Stimulated activated CD4-positive, alpha-beta T cell treated with anti-CD3 and anti-CD28 coated beads, Interleukin-1b, Interleukin-23, amount 100 ng/mL, for 1 hour (primary cell): Measurements from ENCODE around the gene AATK.

Experiments
- DNase-seq, 2 donors: peaks; one replicate each; pipeline ENCODE4 v3.0.0-alpha.2; 2020; ENCODE audit warnings: low read depth in 2 of 2

Gene AATK

DNA sequence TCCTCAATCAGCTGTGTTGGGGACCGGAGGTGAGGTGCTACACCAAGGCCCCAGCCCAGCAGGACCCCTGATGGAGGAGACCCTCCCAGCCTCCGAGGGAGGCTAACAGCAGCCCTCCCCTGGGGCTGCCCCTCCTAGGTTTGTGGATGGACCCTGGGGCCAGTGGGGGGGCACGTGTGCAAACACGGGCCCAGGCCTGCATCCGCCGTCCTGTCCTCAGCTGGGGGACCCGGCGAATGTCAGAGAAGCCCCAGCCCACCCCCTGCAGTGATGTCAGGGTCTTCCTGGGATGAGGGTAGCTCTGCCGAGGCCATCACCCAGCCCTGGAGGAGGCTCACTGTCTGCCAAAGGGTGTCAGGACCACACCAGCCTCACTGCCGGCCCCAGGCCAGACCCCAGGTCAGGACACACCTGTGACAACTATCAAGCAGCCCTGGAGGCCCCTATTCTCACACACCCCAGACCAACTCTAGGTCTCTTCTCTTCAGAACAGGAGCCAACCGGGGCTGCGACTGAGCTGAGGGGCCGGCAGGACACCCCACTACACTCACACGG is 30.0 kb upstream of the AATK start:
- DNase-seq = no peak

DNA sequence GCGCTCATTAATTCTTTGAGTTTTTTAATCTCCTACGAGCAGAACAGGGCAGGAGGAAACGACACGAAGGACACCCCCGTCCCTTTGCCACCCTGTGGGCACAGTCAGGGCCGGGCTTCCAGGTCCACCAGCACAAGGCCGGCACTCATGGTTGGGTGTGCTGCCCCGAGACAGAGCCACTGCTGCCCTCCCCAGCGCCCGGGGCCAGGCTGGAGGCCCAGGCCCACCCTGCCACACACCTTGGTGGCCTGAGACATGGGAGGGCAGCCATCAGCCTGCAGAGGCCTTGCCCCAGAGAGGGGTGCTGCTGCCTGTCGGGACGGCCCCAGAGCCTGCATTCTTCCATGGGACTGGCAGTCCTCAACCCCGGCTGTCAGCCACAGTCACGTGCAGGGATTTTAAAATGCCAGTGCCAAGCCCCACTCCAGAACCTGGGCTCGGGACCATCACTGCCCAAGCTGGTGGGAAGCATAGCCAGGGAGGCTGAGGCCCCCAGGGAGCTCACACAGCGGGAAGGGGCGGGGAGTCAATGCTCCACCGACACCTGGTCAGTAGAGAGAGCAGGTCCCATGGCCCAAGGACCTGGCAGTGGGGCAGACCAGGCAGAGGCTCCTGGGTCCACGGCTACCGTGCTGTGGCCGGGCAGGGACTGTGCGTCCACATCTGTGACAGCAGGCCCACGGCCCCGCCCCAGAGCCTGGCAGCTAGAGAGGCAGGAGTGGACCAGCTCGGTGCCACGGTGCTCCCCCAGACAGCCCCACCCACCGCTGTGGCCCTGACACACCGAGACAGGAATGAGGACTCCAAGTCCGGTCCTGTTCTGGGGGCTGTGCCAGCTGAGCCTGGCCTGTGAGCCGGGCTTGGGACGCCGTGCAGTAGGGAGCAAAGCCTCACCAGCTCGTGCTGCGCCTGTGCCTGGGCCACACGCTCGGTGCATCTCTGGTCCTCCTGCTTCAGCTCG is 29.2 kb upstream of the AATK start:
- DNase-seq = no peak

DNA sequence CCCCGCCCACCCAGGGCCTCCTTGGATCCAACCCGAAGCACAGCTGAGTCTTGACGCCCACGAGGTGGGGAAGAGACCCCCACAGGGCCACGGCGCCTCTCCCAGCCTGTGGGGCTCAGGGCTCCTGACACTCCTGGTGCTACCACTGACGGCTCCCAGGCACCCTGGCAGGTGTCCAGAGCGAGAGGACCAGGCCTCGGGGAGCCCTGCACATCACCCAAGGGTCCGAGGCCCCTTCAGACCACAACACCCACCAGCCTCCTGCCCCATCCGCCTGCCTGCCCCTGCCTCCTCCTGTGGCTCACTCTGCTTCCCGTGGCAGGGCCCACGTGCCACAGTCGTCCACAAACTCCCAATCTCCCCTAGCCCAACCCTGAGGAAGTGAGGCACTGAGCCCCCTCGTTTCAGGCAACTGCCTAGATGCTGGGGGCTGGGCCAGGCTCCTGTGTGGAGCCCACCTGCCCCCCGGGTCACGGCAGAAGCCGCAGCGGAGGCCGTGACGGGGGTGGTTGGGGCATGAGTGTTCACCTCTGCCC is 28.3 kb upstream of the AATK start:
- DNase-seq = no peak

DNA sequence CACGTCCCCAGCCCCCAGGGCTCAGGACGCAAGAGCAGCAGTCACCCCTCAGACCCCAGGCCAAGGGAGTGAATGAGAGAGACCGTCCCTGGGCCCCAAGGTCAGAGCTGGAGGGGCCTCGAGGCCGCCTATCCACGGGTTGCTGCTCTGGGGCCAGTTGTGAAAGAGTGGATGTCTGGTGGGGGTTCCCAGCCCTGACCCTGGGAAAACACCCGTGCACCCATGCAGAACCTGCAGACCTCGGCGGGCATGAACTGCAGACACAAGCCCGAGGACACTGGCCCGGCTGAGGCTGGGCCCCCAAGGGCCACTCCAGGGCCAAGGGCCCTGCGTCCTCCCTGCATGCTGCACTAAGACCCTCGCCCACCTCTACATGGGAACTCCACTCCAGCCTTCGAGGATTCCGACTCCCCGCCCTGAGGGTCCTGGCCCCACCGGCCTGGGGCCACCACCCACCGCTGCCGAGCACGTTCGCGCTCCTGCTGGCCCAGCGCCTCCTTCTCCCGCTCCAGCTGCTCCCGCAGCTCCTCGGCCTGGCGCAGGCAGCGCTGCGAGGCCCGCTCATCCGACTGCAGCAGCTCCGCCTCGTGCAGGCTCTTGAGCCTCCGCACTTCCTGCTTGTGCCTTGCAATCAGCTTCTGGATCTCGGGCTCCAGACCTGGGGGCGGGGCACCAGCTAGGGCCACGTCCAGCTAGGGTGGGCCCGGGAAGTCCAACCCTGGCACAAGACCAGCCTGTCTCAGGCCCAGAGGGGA is 27.6 kb upstream of the AATK start:
- DNase-seq = no peak

DNA sequence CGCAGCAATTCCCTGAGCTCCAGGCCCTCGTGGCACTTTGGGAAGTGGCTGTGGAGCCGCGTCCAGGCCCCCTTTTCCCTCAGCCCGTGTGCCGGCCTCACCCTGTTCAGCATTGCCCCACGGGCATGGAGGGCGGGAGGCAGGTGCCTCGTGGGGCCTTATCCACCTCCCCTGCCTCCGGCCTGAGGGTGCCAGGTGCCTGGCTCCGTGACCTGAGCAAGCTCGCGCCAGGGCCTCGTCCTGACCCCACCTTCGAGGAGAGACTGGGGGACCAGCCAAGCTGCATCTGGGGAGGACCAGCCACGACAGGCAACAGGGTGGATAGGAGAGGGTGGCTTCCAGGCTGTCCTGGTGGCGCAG is 27.0 kb upstream of the AATK start:
- DNase-seq = no peak

DNA sequence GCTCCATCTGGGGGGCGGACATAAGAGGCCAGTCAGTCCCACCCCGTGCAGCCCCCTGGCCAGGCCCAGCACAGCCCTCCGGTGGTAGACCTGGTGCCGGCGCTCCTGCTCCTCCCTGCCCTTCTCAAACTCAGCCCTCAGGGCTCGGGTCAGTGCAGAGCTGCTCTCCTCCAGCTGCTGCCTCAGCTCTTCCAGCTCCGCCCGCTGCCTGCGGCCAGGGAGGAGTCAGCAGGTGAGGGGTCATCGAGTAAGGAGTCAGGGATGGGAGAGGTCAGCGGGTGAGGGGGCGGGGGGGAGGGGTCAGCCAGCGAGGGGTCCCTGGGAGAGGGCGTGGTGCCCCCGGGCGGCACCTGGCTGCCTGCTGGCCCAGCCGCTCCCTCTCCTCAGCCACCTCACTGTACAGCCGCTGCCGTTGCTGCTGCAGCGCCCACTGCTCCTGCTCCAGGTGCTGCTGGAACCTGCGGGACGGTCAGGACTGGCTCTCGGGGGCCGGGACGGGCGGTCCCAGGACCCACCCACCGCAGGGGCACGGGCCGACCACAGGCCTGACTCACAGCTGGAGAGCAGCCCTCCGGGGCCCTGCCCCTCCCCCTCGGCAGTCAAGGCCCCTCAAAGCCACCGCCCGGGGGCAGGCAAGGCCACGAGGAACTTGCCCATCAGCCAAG is 26.5 kb upstream of the AATK start:
- DNase-seq = no peak

DNA sequence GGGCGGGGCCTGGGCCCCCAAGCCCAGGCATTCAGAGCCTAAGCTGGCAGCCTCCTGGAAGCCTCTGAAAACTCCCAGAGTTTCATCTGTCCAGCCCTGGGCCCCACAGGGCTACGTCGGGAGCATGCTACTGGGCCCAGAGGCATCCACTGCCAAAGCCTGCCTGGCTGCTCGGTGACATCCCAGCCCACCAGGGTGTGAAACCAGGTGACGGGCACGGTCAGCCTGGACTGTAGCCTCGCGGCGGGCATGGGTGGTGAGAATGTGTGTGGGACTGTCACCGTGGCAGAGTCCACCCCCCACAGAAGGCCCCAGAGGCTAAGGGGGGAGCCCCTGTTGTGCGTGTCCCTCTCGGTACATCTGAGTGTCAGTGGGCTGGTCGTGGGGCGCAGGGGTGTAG is 25.6 kb upstream of the AATK start:
- DNase-seq = no peak

DNA sequence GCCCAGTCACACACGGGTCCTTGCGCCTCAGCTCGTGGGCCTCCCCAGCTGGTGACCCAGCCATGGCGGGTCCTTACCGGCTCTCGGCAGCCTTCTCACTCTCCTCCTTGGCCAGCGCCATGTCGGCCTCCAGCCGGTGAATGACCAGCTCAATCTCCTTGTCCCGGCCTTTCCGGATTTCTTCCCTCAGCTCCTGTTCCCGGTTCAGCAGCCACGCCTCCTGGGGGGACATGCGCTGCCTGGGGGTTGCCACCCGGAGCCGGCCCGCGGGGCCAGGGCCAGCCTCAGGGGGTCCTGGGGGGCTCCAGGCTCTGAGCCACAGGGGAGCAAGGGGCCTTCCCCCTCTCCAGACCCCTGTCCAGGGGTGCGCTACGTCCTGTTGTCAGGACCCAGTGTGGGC is 25.1 kb upstream of the AATK start:
- no peak for DNase-seq

DNA sequence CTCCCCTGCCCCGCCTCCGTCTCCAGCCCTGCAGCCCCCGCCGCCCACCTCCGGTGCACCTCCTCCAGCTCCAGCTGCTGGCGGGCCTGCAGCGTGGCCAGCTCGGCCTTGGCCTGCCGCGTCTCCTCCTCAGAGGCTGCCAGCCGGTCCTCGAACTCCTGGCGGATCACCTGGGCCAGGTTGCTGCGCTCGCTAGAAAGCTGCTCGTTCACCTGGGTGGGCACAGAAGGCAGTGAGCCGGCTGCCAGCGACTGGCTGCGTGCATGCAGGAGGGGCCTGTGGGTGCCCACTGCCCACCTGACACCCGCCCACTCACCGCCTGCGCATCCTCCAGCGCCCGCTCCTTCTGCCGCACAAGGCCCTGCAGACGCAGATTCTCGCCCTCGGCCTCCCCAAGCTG is 24.6 kb upstream of the AATK start:
- DNase-seq = no peak

DNA sequence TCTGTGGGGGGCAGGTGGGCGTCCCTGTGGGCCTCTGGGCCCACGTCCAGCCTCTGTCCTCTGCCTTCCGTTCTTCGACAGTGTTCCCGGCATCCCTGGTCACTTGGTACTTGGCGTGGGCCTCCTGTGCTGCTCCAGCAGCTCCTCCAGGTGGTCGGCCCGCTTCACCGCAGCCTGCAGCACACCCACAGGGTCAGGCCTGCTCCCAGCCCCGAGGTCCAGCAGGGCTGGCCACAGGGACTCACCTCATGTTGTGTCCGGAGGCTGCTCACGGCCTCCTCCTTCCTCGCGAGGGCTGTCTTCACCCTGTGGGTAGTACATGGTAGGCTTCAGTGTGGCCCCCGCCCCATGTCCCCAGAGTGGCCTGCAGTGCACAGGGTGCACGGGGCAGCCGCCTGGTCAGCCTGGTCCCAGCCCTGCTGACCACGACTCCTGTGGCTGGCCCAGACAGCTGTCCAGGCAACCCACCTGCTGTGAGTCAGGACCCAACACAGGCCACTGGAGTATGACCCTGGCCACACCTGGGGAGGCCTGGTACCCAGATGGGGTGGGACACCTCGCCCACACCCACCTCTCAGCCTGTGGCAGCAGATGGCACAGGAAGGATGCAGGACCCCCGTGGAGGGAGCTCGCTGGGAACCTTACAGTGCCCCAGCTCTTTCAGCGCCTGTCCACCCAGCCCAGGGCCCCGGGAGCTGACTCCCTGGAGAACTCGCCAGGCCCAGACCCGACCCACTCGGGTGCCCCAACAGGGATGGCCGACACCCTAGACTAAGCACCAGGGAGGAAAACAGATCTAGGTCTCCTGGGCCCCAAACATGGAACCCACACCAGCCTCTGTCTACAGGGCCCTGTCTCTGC is 23.9 kb upstream of the AATK start:
- no peak for DNase-seq

DNA sequence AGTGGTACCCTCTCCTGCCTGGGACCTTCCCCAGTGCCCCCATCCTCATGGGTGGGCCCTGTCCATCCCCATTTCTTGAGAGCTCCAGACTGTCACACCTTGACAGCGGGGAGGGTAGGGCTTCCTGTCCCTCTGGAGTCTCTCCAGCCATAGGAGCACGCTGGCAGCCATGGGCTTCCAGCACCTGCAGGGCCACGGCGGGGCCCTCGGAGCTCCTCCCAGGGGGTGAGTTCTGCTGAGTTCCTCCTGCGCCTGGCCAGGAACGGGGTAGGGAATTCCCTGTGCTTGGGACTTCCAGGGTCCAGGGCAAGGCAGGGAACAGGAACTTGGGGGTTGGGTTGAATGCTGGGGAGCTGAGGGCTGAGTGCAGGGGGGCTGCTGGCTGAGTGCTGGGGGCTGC is 23.0 kb upstream of the AATK start:
- DNase-seq = no peak

DNA sequence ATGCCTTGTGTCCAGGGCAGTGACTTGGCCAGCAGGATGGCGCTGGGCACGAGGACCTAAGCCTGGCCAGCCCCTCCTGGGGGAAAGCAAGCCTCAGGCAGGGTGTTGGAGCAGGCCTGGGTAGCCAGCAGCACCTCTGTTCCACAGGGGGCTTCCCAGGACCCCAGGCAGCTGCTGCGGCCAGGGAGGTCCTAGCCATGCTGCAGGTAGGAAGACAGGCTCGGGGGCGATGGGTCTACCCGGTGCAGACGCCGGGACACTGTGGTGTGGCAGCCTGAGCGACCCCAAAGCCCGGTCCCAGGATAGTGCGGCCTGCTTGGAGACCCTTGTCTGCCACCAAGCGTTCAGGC is 22.4 kb upstream of the AATK start:
- no peak for DNase-seq

DNA sequence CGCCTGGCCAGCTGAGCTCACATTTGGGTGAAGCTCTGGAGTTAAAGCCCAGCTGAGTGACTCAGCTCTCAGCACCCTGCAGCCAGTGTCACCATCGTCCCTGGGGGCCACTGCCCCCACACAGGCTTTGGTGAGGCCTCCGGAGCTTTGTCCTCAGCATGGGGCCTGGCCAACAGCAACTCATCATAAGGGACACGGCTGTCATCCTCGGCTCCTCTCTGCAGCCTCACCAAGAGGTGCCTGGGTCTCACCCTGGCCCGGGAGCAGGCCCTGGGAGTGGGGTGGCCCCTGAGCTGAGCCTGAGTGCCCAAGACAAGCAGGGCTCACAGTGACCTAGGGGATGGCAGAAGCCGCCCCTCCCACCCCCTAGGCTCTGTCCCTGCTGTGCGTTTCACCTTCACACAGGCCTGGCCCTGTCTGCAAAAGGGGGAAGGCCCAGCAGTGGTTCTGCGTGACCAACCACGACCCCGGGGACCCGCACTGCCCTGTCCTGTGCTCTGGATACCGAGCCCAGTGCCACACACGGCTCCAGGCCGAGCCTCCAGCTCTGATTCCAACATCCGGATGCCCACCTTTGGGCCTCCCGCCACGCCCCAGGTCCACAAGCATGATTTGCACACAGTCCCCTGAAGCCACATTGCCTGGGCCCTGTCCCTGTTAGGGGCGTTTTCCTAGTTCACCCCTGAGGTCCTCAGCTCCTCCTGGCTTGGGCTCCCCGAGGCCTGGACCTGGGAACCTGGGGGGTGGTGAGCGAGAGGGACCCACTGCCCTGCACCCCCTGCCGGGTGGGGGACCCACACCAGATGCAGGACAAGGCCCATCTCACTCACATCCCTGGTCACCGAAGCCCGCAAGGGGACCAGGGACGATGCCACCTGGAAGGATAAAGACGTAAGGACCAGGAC is 21.8 kb upstream of the AATK start:
- no peak for DNase-seq

DNA sequence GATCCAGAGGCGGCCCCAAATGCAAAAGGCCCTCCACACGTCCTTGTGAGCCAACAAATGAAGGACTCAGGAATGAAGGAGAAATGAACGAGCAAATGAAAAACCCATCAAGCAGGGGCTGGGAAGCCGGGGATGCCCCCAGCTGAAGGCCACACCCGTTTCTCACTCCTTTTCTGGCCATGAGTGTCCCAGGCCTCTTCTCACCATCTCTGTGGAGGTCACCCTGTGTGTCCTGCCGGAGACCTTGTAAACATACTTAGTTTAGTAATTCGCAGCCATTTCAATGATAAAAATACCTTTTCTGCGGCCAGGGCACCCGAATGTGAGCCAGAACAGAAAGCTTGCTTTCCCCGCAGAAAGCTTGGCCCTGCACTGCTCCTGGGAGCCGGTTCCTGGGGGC is 21.1 kb upstream of the AATK start:
- no peak for DNase-seq

DNA sequence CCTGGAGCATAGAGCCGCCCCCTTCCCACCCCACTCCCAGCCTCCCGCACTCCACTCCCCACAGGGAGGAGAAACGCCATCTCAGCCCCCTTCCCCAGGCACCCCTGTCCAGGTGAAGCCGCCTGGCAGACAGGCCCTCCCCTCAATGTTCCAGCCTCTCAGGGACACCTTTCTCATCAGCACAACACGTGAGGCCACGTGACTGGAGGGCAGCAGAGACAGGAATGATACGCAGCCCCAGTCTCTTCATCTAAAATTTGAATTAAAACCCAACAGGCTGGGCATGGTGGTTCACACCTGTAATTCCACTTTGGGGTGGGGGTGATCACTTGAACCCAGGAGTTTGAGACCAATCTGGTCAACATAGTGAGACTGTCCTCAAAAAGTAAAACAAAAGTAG is 20.2 kb upstream of the AATK start:
- DNase-seq = no peak

DNA sequence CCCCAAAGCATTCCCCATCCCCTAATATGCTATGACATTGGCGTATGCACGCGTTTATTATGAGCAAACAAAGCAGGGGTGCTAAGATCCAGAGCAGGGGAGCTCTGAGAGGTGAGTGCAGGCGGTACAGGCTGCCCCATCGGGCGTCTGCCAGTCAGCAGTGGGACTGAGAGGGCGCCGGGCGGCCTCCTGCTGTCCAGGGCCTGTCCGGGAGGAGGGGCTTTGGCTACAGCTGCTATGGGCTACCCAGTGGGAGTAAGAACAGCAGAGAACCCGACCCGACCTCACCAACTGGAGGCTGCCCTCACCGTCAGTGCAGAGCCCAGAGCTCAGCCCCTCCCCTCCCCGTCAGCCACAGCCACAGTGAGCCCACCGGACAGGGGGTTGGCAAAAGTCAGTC is 18.5 kb upstream of the AATK start:
- DNase-seq = no peak

DNA sequence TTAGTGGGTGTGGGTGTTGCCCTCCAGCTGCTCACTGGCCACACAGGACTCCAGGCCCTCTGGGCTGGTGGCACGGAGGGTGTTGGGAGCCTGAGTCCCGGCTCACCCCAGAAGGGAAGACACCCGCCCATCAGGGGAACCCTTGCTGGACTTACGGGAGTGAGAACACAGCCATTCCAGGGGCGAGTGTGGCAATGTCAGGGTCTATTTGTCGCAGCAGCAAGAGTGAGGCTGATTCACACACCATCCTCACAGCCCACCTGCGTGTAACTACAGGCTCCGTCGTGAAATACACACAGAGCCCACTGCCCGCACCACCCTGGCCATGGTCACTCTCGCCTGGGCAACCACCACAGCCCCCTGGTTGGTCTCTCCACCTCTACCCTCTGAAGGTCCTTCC is 17.8 kb upstream of the AATK start:
- DNase-seq = no peak

DNA sequence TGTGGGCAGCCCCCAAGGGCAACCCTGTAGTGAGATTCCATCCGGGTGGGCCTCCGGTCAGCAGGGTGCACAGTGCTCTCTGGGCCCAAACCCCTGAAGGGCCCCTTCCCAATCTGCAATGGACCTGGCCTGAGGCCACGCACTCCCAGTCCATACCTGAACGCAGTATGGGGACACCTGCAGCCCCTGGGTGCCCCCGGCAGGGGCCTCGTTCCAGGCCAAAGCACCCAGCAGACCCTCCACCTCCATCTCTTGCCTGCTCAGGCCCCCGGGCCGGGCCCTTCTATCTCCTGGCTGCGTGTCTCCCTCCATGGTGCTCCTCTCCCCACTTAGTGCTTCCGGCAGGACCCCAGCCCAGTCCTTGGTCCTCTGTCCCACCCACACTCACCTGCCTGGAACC is 17.3 kb upstream of the AATK start:
- no peak for DNase-seq

DNA sequence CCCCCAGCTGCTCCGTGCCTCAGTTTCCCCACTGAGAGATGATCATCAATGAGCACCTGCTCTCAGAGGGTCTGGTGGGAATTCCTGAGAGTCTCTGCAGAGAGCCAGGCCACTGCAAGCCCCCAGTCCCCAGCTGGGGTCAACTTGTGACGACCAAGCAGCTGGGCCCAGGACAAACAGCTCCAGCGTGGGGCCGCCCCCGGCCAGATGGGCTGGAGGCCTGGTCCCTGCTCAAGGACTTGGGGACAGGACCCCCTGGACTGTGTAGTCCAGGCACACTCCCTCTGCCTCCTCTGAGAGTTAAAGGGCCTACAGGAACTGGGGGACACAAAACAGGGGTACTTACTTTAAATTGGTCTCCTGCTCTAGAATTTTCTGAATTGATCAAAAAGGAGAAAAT is 16.6 kb upstream of the AATK start:
- no peak for DNase-seq

DNA sequence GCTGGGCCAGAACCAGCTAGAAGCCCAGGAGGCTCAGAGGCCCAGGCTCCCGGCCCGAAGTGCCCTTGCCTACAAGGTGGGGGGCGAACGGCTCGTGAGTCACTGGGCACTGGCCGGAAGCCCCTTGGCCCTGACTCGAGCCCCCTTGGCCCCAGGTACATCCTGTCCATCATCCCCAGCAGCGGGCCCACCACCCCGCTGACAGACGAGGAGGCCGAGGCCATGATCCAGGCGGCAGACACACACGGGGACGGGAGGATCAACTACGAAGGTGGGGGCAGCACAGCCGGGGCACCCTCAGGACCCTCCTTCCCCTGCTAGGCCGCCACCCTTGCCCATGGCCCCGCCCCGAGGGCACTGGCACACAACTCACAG is 15.8 kb upstream of the AATK start:
- no peak for DNase-seq
